IMR-90 (cell line): ENCODE measurements around the gene SDHB.

ENCODE experiments used
- BHLHE40 ChIP-seq: fragments of 150-350 bp; IDR thresholded peaks from 2 replicates; pipeline ENCODE4 v1.6.1; 2016; ENCODE audit warnings: mild to moderate bottlenecking, low read depth, low read length
- RFX5 ChIP-seq: IDR thresholded peaks from 2 replicates; pipeline ENCODE4 v1.8.0; 2012; ENCODE audit warnings: low read depth, mild to moderate bottlenecking, low read length, moderate library complexity

GRCh38 chr1:17071794-17072193 lies 18.0 kb upstream of the SDHB start:
- no peak for TF ChIP-seq RFX5
- no peak for TF ChIP-seq BHLHE40
